Tibial nerve (tissue), 3 donors: ENCODE results near the gene TMEM178B.

ENCODE experiments used
- POLR2A ChIP-seq, 2 donors: fragments of 450-650 bp; IDR thresholded peaks; one replicate each; pipeline ENCODE4 v1.6.1; 2017; ENCODE audit warnings: antibody characterized with exemption in 2 of 2, mild to moderate bottlenecking in 2 of 2, moderate library complexity in 2 of 2
- TF ChIP-seq, protein P1 (sequence below), 5 experiments: fragments of 200-600 bp in 3 of 5; fragments of 450-650 bp in 2 of 5; sonication (generic) in 3 of 5; IDR thresholded peaks; one replicate each; pipeline ENCODE4 v1.5.1; 2016 to 2019; ENCODE audit warnings: antibody characterized with exemption in 5 of 5, mild to moderate bottlenecking in 3 of 5, moderate library complexity in 2 of 5

DNA sequence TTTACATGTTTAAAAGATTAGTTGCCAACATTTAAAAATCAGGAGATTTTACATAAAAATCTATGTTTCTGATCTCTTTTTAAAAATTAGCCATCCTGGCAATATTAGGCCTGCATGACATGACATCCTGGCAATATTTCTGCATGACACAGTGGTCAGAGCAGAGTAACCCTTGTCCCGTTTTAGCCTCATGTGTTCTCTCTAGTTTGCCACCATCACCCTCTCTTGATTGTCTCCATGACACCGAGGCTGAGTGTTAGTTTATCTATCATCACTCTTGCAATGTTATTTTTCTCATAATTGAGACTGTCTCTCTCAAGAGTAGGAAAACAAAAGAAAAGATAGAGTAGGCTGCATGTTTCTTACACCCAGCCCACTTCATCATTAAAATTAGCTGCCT is 287.6 kb downstream of the TMEM178B start:
- TF ChIP-seq, protein P1, sequence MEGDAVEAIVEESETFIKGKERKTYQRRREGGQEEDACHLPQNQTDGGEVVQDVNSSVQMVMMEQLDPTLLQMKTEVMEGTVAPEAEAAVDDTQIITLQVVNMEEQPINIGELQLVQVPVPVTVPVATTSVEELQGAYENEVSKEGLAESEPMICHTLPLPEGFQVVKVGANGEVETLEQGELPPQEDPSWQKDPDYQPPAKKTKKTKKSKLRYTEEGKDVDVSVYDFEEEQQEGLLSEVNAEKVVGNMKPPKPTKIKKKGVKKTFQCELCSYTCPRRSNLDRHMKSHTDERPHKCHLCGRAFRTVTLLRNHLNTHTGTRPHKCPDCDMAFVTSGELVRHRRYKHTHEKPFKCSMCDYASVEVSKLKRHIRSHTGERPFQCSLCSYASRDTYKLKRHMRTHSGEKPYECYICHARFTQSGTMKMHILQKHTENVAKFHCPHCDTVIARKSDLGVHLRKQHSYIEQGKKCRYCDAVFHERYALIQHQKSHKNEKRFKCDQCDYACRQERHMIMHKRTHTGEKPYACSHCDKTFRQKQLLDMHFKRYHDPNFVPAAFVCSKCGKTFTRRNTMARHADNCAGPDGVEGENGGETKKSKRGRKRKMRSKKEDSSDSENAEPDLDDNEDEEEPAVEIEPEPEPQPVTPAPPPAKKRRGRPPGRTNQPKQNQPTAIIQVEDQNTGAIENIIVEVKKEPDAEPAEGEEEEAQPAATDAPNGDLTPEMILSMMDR (IDR thresholded peaks at IDR 0.05), result no peak
- TF ChIP-seq POLR2A (IDR thresholded peaks at IDR 0.05), result no peak
